HAP-1 (cell line): ENCODE data around the gene HASPIN.

Experiments used
- DNase-seq, 2 experiments: peaks; one replicate each; pipeline ENCODE4 v3.0.0-alpha.2; 2016 to 2020; ENCODE audit warnings: low spot score in 2 of 2
- H3K27me3 ChIP-seq: fragments of 250-450 bp; sonication (Bioruptor Pico); 2 replicates; pipeline ENCODE4 v1.5.1; 2020; ENCODE audit warnings: low read depth, mild to moderate bottlenecking, moderate library complexity
- H3K36me3 ChIP-seq: fragments of 250-450 bp; sonication (Bioruptor Pico); replicated peaks from 2 replicates; pipeline ENCODE4 v1.5.1; 2020; ENCODE audit warnings: mild to moderate bottlenecking
- H3K4me1 ChIP-seq: fragments of 250-450 bp; sonication (Bioruptor Pico); 2 replicates; pipeline ENCODE4 v1.5.1; 2020; ENCODE audit warnings: mild to moderate bottlenecking
- H3K4me3 ChIP-seq: fragments of 250-450 bp; sonication (Bioruptor Pico); 2 replicates; pipeline ENCODE4 v1.5.1; 2020; ENCODE audit warnings: mild to moderate bottlenecking, moderate library complexity
- H3K9me3 ChIP-seq: fragments of 250-450 bp; sonication (Bioruptor Pico); 2 replicates; pipeline ENCODE4 v1.5.1; 2020; ENCODE audit warnings: mild to moderate bottlenecking, moderate library complexity
- in situ Hi-C: fragments of 300-500 bp; cut with MboI; formaldehyde crosslinking; loops from 3 replicates; pipeline ENCODE4 v1.14.3; 2020; ENCODE audit warnings: low sequenced_read_pairs, inconsistent platforms, mixed read lengths

The HASPIN gene

DNA sequence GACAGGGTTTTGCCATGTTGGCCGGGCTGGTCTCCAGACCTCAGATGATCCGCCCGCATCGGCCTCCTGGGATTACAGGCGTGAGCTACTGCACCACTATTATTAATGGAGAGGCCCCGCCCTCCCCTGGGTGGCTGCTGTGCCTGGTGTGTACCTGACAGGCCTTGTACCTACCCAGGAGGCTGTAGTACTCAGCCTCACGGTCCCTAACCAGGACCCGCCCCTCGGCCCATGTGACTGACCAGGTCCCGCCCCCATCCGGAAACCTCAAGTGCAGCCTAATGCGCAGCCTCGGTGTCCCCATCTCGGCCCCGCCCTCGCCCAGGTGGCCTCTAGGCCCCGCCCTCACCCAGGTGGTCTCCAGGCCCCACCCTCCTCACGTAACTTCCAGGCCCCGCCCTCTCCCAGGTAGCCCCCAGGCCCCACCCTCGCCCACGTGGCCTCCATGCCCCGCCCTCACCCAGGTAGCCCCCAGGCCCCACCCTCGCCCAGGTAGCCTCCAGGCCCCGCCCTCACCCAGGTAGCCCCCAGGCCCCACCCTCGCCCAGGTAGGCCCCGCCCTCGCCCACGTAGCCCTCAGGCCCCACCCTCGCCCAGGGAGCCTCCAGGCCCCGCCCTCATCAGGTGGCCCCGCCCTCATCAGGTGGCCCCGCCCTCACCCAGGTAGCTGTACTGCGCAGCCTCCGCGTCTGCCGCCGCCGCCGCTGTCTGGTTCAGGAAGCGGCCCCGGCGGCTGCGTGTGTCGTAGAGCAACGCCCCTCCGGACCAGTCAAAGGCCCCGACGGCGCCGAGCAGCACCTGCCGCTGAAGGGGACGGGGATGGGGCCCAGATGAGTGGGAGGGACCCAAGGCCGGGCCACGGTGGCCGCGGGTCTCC is 31.0 kb downstream of the HASPIN start:
- no peaks in the 10 kb centered on the region for H3K27me3 ChIP-seq
- in situ Hi-C loops: no loop called here
- H3K4me1 ChIP-seq: no peaks in the 10 kb centered on the region
- peak in 1 of 2 experiments; percentile 26 for DNase-seq
- no peaks in the 10 kb centered on the region for H3K9me3 ChIP-seq
- H3K36me3 ChIP-seq: no peaks in the 10 kb centered on the region
- H3K4me3 ChIP-seq: no peak overlapping the region

DNA sequence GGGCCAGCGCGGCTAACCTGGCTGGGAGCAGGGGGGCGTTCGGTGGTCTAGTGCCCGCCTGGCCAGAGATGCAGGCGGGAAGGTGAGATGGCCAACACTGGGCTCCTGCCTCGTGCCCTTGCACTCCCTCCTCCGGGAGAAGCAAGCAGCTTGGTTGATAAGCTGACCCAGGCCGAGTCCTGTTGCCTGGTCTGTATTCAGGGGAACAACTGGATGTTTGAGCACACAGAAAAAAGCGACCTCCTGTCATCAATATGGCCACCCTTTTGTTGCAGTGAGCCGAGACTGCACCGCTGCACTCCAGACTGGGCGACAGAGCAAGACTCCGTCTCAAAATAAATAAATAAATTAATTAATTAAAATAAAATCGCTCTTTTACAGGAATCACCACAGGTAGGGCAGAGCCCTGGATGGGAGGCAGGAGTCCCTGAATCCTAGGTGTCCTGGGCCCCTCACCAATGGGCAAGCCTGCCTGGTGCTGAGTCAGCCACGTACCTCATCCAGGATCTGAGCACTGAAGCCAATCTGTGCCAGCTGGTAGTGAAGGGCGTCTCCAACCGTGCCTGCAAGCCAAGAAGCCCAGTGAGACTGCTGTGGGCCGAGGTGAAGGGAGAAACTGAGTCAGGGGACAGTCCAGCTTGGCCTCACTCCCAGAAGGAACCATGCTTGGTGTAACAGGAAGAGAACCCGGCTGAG is 31.8 kb downstream of the HASPIN start:
- no peak overlapping the region for H3K4me3 ChIP-seq
- no peaks in the 10 kb centered on the region for H3K4me1 ChIP-seq
- in situ Hi-C loops: no loop called here
- H3K36me3 ChIP-seq: no peaks in the 10 kb centered on the region
- no peaks in the 10 kb centered on the region for H3K9me3 ChIP-seq
- DNase-seq: no peak
- no peaks in the 10 kb centered on the region for H3K27me3 ChIP-seq

DNA sequence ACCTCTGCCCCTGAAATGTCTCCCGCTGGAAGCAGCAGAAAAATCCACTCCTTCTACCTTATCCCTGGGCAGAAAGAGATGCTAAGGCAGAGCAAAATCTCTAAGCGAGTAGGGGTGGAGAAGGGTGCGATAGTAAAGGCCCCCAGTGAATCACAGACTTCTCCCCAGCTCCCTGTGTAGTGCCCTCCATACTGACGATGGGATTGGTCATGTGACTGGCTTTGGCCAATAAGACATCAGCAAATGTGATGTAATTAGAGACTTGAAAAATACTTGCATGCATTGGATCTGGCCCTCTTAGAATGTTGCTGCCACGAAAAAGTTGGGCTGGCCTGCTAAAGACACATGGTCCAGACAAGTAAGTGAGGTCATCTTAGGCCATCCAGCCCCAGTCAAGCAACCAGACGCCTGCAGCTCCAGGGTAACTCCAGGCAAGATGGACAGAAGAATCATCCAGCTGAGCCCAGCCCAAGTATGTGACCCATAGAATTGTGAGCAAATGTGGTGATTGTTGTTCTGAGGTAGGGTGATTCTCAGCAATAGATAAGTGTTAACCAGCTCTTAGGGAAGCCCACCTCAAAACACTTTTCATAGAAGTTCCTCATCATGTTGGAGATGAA is 36.0 kb downstream of the HASPIN start:
- in situ Hi-C loops: no loop called here
- DNase-seq: no peak
- Histone ChIP-seq H3K36me3 (no peaks in the 10 kb centered on the region), H3K9me3 (no peaks in the 10 kb centered on the region), H3K4me1 (no peaks in the 10 kb centered on the region), H3K27me3 (no peaks in the 10 kb centered on the region), H3K4me3 (no peak overlapping the region)

DNA sequence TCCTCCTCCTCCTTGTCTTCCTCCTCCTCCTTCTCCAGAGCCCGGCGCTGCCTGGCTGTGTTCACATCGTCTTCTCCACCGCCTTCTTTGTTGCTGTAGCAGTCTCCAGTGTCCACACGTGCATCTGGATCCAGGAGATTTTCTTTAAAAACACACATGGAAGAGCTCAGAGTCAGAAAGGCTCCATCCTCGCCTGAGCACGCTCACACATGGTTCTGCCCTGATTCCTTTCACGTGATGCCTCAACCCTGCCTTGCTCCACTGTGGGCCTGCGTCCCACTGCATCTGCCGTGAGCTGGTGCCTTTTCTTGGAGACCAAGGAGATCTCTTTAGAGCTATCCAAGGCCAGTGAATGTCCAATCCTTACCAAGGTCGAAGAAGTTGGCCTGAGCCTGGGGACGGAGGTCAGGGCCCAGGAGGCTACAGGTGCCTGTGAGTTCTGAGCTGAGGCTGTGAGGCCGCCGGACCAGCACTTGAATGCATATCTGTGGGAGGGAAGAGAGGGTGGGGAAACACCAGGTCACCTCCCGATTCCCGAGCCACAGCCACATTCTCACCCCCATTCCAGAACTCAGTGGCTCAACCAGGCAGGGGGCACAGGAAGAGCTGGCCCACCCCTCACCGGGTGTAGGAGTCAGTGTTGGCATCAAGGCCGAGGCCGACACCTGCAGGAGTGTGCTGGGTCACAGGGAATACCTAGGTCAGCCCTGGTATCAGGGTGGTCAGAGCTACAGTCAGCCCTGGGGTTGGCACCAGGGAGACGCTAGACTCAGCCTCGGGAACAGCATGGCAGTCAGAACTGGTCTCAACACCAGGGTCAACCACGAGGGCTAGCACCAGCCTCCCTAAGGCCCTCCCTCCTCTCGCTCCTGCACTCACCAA is 37.6 kb downstream of the HASPIN start:
- no peaks in the 10 kb centered on the region for H3K4me1 ChIP-seq
- H3K36me3 ChIP-seq: no peaks in the 10 kb centered on the region
- H3K27me3 ChIP-seq: no peaks in the 10 kb centered on the region
- no peaks in the 10 kb centered on the region for H3K9me3 ChIP-seq
- no peak for DNase-seq
- H3K4me3 ChIP-seq: no peak overlapping the region
- in situ Hi-C loops: no loop called here

DNA sequence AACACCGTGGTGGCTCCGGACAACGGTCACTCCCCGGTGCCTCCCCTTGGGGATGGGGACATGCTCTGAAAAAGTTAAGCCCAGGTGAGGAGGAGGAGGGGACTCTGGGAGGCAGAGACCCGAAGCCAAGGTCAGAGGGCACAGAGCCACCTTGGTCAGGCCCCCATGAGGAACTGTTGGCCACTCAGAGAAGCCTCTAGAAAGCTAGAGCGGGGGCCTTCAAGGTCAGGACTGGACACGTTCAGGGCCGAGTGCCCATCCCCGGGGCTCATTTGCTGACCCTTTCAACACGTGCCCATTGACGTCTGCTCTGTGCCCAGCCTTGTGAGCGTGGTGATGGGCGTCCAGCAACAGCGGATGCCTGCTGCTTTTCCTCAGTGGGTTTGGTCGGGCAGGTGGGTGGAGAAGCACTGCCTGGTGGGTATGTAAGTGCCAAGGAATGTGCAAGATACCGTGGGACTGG is 38.2 kb downstream of the HASPIN start:
- no peaks in the 10 kb centered on the region for H3K9me3 ChIP-seq
- in situ Hi-C loops: no loop called here
- no peaks in the 10 kb centered on the region for H3K36me3 ChIP-seq
- DNase-seq: no peak
- no peaks in the 10 kb centered on the region for H3K4me1 ChIP-seq
- no peak overlapping the region for H3K4me3 ChIP-seq
- H3K27me3 ChIP-seq: no peaks in the 10 kb centered on the region

DNA sequence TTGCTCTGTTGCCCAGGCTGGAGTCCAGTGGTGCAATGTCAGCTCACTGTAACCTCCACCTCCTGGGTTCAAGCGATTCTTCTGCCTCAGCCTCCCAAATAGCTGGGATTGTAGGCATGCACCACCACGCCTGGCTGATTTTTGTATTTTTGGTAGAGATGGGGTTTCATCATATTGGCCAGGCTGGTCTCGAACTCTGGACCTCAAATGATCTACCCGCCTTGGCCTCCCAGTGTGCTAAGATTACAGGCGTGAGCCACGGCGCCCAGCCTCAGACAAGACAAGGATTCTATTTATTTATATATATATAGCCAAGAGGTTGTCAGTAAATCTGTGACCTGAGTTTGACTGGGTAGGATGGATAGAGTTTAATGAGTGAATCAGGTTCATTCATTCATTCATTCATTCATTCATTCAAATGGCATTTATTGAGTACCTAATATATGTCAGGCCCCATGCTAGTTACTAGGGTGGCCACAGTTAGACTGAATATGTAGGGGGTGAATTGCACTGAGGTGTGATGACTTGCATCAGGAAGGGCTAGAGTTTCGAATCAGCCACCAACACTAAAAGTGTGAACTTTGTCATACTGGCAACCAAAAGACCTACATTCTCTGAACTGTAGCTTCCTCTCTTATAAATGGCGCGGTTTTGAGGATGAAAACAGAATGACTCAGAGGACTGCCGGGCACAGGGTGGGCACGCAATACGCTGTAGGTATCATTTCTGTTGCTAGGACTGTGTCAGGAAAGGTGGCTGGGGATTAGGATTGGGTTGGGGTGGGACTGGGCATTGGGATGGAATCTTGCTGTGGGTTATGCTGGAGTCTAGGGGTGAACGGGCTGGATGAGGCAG is 39.4 kb downstream of the HASPIN start:
- in situ Hi-C loops: no loop called here

DNA sequence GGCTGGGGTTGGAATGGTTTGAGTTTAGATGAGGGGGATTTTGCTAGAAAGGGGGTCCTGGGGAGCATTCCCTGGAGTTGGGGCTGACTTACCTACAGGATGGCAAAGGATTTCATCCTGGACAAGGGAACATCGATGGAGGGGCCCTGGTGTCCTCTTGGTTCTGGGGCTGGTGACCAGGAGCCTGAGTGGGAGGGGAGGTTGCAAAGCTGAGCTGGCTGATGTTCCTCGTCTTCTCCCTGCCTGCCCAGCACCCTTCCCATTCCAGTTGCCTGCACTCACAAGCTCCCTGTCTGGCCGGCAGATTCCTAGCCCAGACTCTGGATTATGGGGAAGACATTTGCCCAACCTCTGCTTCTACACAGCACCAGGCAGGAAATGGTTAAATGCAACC is 40.1 kb downstream of the HASPIN start:
- in situ Hi-C loops: no loop called here
- no peak for DNase-seq
- H3K4me1 ChIP-seq: no peaks in the 10 kb centered on the region
- no peaks in the 10 kb centered on the region for H3K9me3 ChIP-seq
- no peaks in the 10 kb centered on the region for H3K27me3 ChIP-seq
- no peak overlapping the region for H3K4me3 ChIP-seq
- H3K36me3 ChIP-seq: no peaks in the 10 kb centered on the region

More for the DNA sequence above, 39.4 kb downstream of the HASPIN start:
- no peaks in the 10 kb centered on the region for H3K4me1 ChIP-seq
- H3K4me3 ChIP-seq: no peak overlapping the region
- DNase-seq: no peak
- no peaks in the 10 kb centered on the region for H3K36me3 ChIP-seq
- no peaks in the 10 kb centered on the region for H3K9me3 ChIP-seq
- H3K27me3 ChIP-seq: no peaks in the 10 kb centered on the region

DNA sequence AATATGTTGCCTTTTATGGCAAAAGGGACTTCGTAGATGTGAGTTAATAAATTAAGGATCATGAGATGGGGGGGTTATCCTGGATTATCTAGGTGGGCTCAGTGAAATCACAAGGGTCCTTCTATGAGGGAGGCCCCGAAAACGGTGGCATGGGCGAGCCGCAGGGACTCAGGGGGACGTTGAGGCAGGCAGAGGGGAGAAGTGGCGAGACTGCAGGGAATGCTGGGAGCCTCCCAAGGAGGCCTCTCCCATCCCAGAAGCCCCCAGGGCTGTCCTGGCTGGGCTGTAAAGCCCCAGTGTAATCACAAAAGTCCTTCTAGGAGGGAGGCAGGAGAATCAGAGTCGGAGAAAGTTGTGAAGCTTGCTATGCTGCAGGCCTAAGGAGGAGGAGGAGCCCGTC is 42.3 kb downstream of the HASPIN start:
- no peaks in the 10 kb centered on the region for H3K27me3 ChIP-seq
- H3K4me3 ChIP-seq: no peak overlapping the region
- no peaks in the 10 kb centered on the region for H3K36me3 ChIP-seq
- in situ Hi-C loops: no loop called here
- H3K9me3 ChIP-seq: no peaks in the 10 kb centered on the region
- H3K4me1 ChIP-seq: no peaks in the 10 kb centered on the region
- no peak for DNase-seq

DNA sequence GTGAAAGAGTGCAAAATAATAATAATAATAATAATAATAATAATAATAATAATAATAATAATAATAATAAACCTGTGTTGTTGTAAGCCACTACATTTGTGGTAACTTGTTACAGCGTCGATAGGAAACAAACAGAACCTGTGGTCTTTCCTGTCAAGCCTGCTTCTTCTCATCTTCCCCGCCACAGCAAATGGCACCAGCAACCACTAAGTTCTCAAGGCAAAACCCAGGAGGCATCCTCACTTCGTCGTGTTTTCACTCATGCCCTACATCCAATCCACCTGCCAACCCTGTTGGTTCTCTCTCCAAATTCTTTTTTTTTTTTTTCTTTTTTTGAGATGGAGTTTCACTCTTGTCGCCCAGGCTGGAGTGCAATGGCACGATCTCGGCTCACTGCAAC is 43.1 kb downstream of the HASPIN start:
- Histone ChIP-seq H3K36me3 (no peaks in the 10 kb centered on the region), H3K9me3 (no peaks in the 10 kb centered on the region), H3K4me1 (no peaks in the 10 kb centered on the region), H3K27me3 (no peaks in the 10 kb centered on the region), H3K4me3 (no peak overlapping the region)
- DNase-seq: no peak
- in situ Hi-C loops: no loop called here

DNA sequence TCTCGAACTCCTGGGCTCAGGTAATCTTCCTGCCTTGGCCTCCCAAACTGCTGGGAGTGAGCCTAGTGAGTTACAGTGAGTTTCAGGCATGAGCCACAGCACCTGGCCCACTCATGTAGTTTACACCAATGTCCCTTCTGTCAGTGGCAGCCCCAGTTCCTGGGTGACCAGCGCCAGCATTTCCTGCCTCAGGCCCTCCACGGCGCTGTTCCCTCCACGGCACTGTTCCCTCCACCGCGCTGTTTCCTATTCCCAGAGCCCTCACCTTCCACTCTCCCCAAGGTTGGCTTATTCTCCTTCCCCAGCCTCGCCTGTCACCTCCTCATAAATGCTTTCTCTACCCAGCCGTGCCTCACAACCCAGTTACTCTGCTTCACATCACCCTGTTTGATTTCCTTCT is 44.6 kb downstream of the HASPIN start:
- H3K4me1 ChIP-seq: no peaks in the 10 kb centered on the region
- in situ Hi-C loops: no loop called here
- H3K9me3 ChIP-seq: no peaks in the 10 kb centered on the region

DNA sequence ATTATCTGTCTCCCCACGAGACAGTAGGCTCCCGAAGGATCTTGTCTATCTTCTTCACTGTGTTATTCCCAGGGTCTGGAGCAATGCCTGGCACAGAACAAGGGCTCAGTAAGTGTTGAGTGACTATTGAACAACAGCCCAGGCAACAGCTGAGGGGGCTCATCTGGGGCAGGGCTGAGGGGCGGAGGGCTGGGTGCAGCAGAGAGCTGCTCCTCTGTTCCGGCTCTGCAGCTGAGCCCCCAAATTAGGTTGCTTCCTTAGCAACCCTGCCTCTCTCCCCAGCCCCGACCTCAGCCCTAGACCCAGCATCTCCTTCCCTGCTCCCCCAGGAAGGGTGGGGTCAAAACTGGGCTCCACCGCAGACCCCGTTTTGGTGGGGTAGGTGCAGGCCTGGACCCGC is 45.1 kb downstream of the HASPIN start:
- in situ Hi-C loops: no loop called here
- Histone ChIP-seq H3K9me3 (no peaks in the 10 kb centered on the region), H3K4me3 (no peak overlapping the region), H3K36me3 (no peaks in the 10 kb centered on the region), H3K4me1 (no peaks in the 10 kb centered on the region), H3K27me3 (no peaks in the 10 kb centered on the region)
- DNase-seq: no peak

More for the DNA sequence above, 44.6 kb downstream of the HASPIN start:
- no peak for DNase-seq
- Histone ChIP-seq H3K27me3 (no peaks in the 10 kb centered on the region), H3K36me3 (no peaks in the 10 kb centered on the region), H3K4me3 (no peak overlapping the region)

DNA sequence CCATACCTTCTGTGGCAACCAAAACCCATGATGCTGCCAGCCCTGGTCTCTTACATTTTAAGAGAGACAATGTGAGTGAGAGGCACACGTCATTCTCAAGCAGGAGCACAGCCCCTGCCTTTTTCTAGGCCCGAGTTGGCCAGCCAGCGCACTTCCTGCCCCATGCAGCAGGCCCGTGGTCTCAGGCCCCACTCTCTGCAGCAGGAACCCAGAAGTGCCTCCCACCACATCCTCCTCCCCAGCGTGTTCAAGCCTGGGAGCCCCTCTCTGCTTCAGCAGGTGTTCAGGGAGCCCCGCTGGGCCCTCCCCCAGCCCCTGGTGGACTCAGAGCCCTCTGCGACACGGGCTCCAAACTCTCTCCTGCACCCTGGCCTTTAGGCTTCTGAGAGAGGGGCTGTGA is 46.8 kb downstream of the HASPIN start:
- Histone ChIP-seq H3K36me3 (no peaks in the 10 kb centered on the region), H3K9me3 (no peaks in the 10 kb centered on the region), H3K27me3 (no peaks in the 10 kb centered on the region), H3K4me3 (no peak overlapping the region), H3K4me1 (no peaks in the 10 kb centered on the region)
- no peak for DNase-seq
- in situ Hi-C loops: no loop called here

DNA sequence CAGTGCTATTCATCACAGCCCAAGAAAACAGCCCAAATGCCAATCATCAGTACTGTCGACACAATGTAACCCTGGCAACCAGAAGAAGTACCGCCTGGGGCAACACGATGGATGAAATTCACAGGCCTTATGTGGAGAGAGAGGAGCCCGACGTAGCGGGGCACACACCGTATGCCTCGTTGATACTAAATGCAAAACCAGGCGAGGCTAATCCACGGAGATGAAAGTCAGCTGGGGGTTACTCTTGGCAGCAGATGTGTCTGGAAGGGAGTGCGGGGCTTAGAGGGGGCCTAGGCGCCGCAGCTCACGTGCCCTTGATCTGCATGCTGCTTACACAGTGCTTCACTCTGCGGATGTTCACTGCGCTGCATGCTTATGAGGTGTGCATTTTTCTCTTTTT is 47.4 kb downstream of the HASPIN start:
- in situ Hi-C loops: no loop called here
- no peaks in the 10 kb centered on the region for H3K9me3 ChIP-seq
- no peaks in the 10 kb centered on the region for H3K27me3 ChIP-seq
- DNase-seq: peak in 1 of 2 experiments; percentile 45
- H3K4me1 ChIP-seq: no peaks in the 10 kb centered on the region
- H3K4me3 ChIP-seq: no peak overlapping the region
- no peaks in the 10 kb centered on the region for H3K36me3 ChIP-seq
